ENCODE measurements around the gene MCHR1. TPM values are rescaled to one million over a fixed set of nuclear protein-coding genes. Genes with fewer than 3 reads are reported as not detected.

Gene MCHR1
- total RNA-seq, 4 donors from 2014 or later: 1.0 to 2.4 (median 1.7) TPM

DNA sequence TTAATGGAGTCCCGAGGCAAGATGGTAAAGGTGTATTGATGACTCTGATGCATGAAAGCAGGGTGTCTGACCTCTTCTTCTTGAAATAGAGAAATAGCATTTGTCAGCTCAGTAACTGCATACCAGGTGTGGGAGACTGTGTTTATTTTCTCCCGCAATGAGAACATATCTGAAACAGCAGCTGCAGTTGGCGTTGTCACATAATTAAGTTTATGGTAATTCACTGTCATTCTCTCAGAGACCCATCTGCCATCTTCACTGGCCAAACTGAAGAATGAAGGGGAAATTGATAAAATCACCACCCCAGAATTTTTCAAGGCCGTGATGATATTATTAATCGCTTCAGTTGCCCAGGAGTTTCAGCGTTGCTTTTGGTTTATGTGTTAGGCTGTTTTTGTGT, 20.1 kb upstream of the MCHR1 start:
- H3K9me3 ChIP-seq: no peaks in the 10 kb centered on the region
- intact Hi-C loops (cut with DNase I; ENCODE audit: low total_unique reads): no loop called here
- TF ChIP-seq POLR2A (IDR thresholded peaks at IDR 0.05): no peak
- TF ChIP-seq, protein P1, sequence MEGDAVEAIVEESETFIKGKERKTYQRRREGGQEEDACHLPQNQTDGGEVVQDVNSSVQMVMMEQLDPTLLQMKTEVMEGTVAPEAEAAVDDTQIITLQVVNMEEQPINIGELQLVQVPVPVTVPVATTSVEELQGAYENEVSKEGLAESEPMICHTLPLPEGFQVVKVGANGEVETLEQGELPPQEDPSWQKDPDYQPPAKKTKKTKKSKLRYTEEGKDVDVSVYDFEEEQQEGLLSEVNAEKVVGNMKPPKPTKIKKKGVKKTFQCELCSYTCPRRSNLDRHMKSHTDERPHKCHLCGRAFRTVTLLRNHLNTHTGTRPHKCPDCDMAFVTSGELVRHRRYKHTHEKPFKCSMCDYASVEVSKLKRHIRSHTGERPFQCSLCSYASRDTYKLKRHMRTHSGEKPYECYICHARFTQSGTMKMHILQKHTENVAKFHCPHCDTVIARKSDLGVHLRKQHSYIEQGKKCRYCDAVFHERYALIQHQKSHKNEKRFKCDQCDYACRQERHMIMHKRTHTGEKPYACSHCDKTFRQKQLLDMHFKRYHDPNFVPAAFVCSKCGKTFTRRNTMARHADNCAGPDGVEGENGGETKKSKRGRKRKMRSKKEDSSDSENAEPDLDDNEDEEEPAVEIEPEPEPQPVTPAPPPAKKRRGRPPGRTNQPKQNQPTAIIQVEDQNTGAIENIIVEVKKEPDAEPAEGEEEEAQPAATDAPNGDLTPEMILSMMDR (IDR thresholded peaks at IDR 0.05): no peak
- H3K4me1 ChIP-seq: no peaks in the 10 kb centered on the region
- H3K36me3 ChIP-seq: no peaks in the 10 kb centered on the region
- no peaks in the 10 kb centered on the region for H3K27me3 ChIP-seq
- no peak for DNase-seq
- H3K4me3 ChIP-seq: no peak overlapping the region
- no peak overlapping the region for H3K27ac ChIP-seq

DNA sequence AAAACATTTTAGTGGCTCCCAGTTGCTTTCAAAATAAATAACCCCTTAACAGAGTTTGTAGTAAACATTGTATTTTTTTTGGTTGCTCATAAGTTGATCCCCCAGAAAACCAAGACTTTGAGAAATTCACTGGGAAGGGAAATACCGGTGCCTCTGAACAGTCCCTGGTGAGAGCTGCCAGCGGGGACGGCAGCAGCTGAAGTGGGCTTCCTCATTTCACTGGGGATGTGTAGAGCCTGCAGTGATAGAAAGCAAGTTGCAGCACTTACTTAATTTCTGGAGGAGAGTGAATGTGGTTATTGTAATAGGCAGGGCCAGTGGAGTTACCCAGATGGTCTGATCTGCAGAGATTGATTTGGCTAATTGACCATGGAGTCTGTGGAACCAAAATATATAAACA, 18.6 kb upstream of the MCHR1 start:
- no peak overlapping the region for H3K27ac ChIP-seq
- no peaks in the 10 kb centered on the region for H3K36me3 ChIP-seq
- no peak overlapping the region for H3K4me3 ChIP-seq
- H3K27me3 ChIP-seq: no peaks in the 10 kb centered on the region
- TF ChIP-seq, protein P1 (IDR thresholded peaks at IDR 0.05): no peak
- no peak for TF ChIP-seq POLR2A (IDR thresholded peaks at IDR 0.05)
- no peaks in the 10 kb centered on the region for H3K9me3 ChIP-seq
- intact Hi-C loops (cut with DNase I; ENCODE audit: low total_unique reads): no loop called here
- H3K4me1 ChIP-seq: peaks cover 0 to 9% of the 10 kb centered on the region in 2 donors
- no peak for DNase-seq

DNA sequence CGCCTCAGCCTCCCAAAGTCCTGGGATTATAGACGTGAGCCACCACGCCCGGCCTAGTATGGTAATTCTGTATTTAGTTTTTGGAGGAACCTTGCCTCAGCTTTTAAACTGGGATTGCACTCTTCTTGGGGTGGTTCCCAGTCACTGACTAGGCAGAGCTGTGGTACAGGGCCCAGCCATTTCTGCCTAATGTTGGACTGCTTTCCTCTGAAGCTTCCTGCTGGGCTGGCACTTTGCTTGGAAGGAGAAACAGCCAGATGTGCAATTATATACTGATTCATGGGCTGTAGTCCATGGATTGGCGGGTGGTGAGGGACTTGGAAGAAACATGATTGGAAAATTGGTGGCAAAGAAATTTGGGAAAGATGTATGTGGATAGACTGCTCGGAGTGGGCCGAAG, 17.6 kb upstream of the MCHR1 start:
- intact Hi-C loops (cut with DNase I; ENCODE audit: low total_unique reads): no loop called here
- Histone ChIP-seq H3K9me3 (no peaks in the 10 kb centered on the region), H3K27me3 (no peaks in the 10 kb centered on the region), H3K36me3 (no peaks in the 10 kb centered on the region), H3K27ac (no peak overlapping the region), H3K4me3 (no peak overlapping the region), H3K4me1 (peaks cover 2 to 9% of the 10 kb centered on the region in 2 donors)
- TF ChIP-seq, protein P1 (IDR thresholded peaks at IDR 0.05): no peak
- no peak for TF ChIP-seq POLR2A (IDR thresholded peaks at IDR 0.05)
- no peak for DNase-seq

GRCh38 chr22:40665312-40665711, 14.0 kb upstream of the MCHR1 start:
- intact Hi-C loops (cut with DNase I; ENCODE audit: low total_unique reads): no loop called here
- DNase-seq: peak; percentile 62 to 73
- H3K9me3 ChIP-seq: no peaks in the 10 kb centered on the region
- peaks cover 5 to 9% of the 10 kb centered on the region in 2 donors for H3K4me1 ChIP-seq
- no peaks in the 10 kb centered on the region for H3K36me3 ChIP-seq
- H3K4me3 ChIP-seq: no peak overlapping the region
- H3K27me3 ChIP-seq: no peaks in the 10 kb centered on the region
- TF ChIP-seq, protein P1 (IDR thresholded peaks at IDR 0.05): no peak
- no peak for TF ChIP-seq POLR2A (IDR thresholded peaks at IDR 0.05)
- peak overlapping the region; percentile 84 to 86 for H3K27ac ChIP-seq

DNA sequence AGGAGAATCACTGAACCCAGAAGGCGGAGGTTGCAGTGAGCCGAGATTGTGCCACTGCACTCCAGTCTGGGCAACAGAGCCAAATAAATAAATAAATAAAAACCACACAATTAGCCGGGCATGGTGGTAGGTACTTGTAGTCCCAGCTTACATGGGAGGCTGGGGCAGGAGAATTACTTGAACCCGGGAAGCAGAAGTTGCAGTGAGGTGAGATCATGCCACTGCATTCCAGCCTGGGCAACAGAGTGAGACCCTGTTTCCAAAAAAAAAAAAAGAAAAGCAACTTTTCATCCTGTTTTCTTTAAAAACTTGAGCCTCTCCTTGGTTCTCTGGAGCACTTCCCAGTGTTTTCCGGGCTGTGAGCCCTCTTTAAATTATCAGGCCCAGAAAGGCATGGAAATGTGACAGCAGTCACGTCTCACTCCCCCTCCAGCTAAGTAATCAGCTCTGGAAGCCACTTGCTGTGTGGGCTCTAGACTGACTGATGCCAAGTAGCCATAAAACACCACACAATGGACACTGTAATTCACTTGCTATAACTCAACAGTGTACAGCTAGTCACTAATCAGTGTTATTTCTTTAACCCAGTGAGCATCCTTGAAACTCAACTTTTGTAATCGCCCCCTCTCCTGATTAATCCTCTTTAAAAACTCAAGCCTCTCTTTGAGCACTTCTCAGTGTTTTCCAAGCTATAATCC, 13.0 kb upstream of the MCHR1 start:
- H3K27me3 ChIP-seq: no peaks in the 10 kb centered on the region
- H3K4me1 ChIP-seq: peaks cover 5 to 9% of the 10 kb centered on the region in 2 donors
- intact Hi-C loops (cut with DNase I; ENCODE audit: low total_unique reads): no loop called here
- H3K9me3 ChIP-seq: no peaks in the 10 kb centered on the region
- TF ChIP-seq, protein P1 (IDR thresholded peaks at IDR 0.05): no peak
- no peak for TF ChIP-seq POLR2A (IDR thresholded peaks at IDR 0.05)
- H3K36me3 ChIP-seq: no peaks in the 10 kb centered on the region
- H3K27ac ChIP-seq: peak overlapping the region; percentile 84 to 86
- H3K4me3 ChIP-seq: no peak overlapping the region
- DNase-seq: peak; percentile 69 to 73
